ENCODE results near the gene RAD51B. TPM values are rescaled to one million over a fixed set of nuclear protein-coding genes. Genes with fewer than 3 reads are reported as not detected.

RAD51B gene
- total RNA-seq, 4 donors from 2014 or later, result 12.6 to 26.4 (median 16.7) TPM

DNA sequence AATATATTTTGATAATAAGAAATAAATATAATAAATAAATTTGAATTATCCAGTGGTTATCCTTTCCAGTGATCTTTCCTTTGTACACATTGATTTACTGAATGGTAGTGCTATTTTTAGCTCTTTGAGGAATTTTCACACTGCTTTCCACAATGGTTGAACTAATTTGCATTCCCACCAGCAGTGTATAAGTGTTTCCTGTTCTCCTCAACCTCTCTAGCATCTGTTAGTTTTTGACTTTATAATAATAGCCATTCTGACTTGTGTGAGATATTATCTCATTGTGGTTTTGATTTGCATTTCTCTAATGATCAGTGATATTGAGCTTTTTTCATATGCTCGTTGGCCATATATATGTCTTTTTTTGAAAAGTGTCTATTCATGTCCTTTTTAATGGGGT lies 333.7 kb downstream of the RAD51B start:
- Histone ChIP-seq H3K4me3 (no peak overlapping the region), H3K27me3 (no peaks in the 10 kb centered on the region), H3K9me3 (peaks cover 0 to 16% (median 4%) of the 10 kb centered on the region in 4 donors), H3K4me1 (peaks cover 0 to 5% (median 0%) of the 10 kb centered on the region in 4 donors), H3K27ac (no peak overlapping the region), H3K36me3 (no peaks in the 10 kb centered on the region)
- TF ChIP-seq EP300 (IDR thresholded peaks at IDR 0.05) (no peak), POLR2A (IDR thresholded peaks at IDR 0.05) (no peak)
- TF ChIP-seq, protein P1, sequence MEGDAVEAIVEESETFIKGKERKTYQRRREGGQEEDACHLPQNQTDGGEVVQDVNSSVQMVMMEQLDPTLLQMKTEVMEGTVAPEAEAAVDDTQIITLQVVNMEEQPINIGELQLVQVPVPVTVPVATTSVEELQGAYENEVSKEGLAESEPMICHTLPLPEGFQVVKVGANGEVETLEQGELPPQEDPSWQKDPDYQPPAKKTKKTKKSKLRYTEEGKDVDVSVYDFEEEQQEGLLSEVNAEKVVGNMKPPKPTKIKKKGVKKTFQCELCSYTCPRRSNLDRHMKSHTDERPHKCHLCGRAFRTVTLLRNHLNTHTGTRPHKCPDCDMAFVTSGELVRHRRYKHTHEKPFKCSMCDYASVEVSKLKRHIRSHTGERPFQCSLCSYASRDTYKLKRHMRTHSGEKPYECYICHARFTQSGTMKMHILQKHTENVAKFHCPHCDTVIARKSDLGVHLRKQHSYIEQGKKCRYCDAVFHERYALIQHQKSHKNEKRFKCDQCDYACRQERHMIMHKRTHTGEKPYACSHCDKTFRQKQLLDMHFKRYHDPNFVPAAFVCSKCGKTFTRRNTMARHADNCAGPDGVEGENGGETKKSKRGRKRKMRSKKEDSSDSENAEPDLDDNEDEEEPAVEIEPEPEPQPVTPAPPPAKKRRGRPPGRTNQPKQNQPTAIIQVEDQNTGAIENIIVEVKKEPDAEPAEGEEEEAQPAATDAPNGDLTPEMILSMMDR (IDR thresholded peaks at IDR 0.05), result no peak
- 87 to 91% methylated on average over 1 of the region's 1 CpG for WGBS, 2 donors
- DNase-seq (ENCODE audit: low spot score in 2 of 2), result no peak

DNA sequence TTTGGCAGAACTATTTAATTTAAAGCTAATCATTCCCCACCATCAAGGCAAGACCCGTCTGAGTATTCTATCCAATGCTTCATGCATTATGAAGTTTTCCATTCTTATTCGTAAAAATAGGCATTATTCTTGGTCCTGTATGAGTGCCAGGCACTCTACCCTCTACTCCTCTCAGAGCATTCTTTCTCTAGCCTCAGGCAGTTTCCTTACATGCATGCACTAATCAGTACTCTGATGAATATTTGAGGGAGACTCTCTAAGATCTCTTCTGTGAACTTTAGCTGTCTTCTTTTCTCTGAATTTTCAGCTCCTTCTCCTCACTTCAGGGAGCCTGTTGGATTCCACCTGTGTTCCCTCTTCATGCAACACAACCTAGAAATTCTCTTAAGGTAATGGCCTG lies 334.7 kb downstream of the RAD51B start:
- Histone ChIP-seq H3K27ac (no peak overlapping the region), H3K27me3 (no peaks in the 10 kb centered on the region), H3K4me3 (no peak overlapping the region), H3K36me3 (no peaks in the 10 kb centered on the region), H3K4me1 (peaks cover 0 to 6% (median 3%) of the 10 kb centered on the region in 4 donors), H3K9me3 (peaks cover 0 to 12% (median 4%) of the 10 kb centered on the region in 4 donors)
- 93 to 99% methylated on average over 2 of the region's 2 CpGs for WGBS, 2 donors
- no peak for TF ChIP-seq EP300 (IDR thresholded peaks at IDR 0.05)
- TF ChIP-seq POLR2A (IDR thresholded peaks at IDR 0.05), result no peak
- TF ChIP-seq, protein P1 (IDR thresholded peaks at IDR 0.05), result no peak
- DNase-seq (ENCODE audit: low spot score in 2 of 2), result no peak

DNA sequence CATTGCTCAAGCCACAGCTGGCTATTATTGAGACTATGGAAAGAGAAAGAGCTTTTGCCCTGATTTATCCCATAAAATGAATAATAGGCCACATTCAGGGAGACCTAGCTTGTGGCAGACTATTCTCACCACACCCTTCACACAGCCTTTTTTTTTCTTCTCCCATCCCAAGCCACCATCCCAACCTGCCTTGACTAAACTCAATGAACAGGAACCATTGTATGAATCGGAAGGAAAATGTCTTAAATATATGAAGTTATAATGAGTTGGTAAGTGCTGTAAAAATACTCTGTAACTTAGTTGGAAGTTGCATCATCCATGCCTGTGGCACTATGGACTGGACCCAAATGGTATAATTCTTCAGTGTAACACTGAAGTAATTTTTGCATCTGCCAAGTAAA lies 338.4 kb downstream of the RAD51B start:
- Histone ChIP-seq H3K4me1 (peaks cover 0 to 13% (median 3%) of the 10 kb centered on the region in 4 donors), H3K27me3 (no peaks in the 10 kb centered on the region)
- 74 to 82% methylated on average over 1 of the region's 1 CpG for WGBS, 2 donors

DNA sequence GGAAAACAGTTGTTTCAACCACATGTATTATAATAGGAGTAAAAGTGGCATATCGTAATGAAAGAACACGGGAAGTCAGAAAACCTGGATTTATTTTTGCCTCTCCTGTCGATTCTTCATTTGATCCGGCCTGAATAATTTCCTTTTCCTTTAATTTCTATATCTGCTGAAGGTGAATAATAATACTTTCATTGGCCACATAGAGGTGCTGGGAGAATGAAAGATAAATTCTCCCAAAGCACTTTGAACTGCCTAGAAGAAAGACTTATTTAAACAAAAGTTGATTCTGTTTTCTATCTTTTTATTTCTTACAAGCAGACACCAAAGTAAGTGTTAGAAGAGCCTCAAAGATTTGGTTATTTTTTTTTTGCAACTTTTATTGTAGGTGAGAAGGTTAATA lies 339.1 kb downstream of the RAD51B start:
- H3K27ac ChIP-seq, result no peak overlapping the region
- H3K9me3 ChIP-seq, result peaks cover 0 to 4% (median 0%) of the 10 kb centered on the region in 4 donors
- no peak overlapping the region for H3K4me3 ChIP-seq
- TF ChIP-seq, protein P1 (IDR thresholded peaks at IDR 0.05), result no peak
- TF ChIP-seq EP300 (IDR thresholded peaks at IDR 0.05) (no peak), POLR2A (IDR thresholded peaks at IDR 0.05) (no peak)
- no peak for DNase-seq (ENCODE audit: low spot score in 2 of 2)
- peaks cover 0 to 13% (median 3%) of the 10 kb centered on the region in 4 donors for H3K4me1 ChIP-seq
- 86 to 93% methylated on average over 4 of the region's 4 CpGs for WGBS, 2 donors
- no peaks in the 10 kb centered on the region for H3K36me3 ChIP-seq
- H3K27me3 ChIP-seq, result no peaks in the 10 kb centered on the region

More for the DNA sequence above, 338.4 kb downstream of the RAD51B start:
- peaks cover 0 to 4% (median 0%) of the 10 kb centered on the region in 4 donors for H3K9me3 ChIP-seq
- H3K36me3 ChIP-seq, result no peaks in the 10 kb centered on the region
- TF ChIP-seq POLR2A (IDR thresholded peaks at IDR 0.05) (no peak), EP300 (IDR thresholded peaks at IDR 0.05) (no peak)
- TF ChIP-seq, protein P1 (IDR thresholded peaks at IDR 0.05), result no peak
- H3K4me3 ChIP-seq, result no peak overlapping the region
- H3K27ac ChIP-seq, result no peak overlapping the region
- DNase-seq (ENCODE audit: low spot score in 2 of 2), result no peak

DNA sequence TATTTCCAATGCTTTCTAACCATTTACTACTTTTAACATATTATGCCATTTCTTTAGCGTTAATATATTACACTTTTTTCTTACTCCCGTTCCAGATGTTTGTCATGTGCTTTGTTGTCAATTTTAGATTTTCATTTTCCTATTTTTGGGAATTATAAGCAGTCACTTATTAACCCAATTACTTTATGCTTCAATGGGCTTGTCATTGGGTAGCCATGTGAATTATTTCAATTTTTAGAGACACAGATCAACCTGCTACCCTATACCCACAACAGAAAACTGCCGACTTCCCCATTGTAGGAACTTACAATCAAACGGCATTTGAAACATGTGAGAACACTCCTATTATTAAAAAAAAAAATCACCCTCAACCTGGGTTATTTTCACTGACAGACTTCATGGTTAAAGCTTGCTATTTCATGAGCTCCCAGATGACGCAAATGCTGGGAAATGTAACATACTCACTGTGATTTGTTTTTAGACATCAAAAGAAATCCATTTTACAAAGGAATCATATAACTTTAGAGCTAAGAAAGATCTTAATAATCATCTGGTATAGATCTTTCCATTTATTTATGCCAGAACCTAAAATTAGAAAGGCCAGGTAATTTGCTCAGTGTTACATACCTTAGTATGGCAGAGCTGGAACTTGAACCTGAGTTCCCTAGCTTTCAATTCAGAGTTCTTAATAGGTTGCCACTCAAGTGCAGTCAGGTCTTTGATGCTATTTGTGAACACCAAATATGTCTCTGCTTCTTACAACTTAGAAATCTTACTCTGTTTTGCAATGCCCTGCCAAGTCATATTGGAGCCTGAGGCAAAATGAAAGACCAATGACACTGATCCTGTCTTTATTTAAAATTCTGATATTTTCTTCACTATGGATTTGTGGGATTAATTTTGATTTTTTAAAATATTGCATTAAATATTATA lies 340.4 kb downstream of the RAD51B start:
- Histone ChIP-seq H3K27ac (no peak overlapping the region), H3K4me3 (no peak overlapping the region), H3K27me3 (no peaks in the 10 kb centered on the region), H3K36me3 (no peaks in the 10 kb centered on the region), H3K4me1 (peaks cover 0 to 25% (median 5%) of the 10 kb centered on the region in 4 donors), H3K9me3 (no peaks in the 10 kb centered on the region)
- DNase-seq (ENCODE audit: low spot score in 2 of 2), result no peak
- TF ChIP-seq POLR2A (IDR thresholded peaks at IDR 0.05), result no peak
- no peak for TF ChIP-seq EP300 (IDR thresholded peaks at IDR 0.05)
- TF ChIP-seq, protein P1 (IDR thresholded peaks at IDR 0.05), result no peak
- WGBS, 2 donors, result 97 to 98% methylated on average over 5 of the region's 5 CpGs

All from tibial nerve (tissue), 4 donors.